Endothelial cell of umbilical vein (primary cell): Measurements from ENCODE around the gene PHOX2B. TPM values are rescaled to one million over a fixed set of nuclear protein-coding genes. Genes with fewer than 3 reads are reported as not detected.

Experiments
- BruUV-seq: library from RNA; stranded (reverse); fragments of 400-500 nt; replicated peaks from 2 replicates; lab custom pipeline; 2021; lab: Mats Ljungman, UMichigan
- CTCF ChIA-PET: fragments of 300-600, 350-600 bp; sonication (Branson Sonifier 250); formaldehyde crosslinking; loops from one replicate; lab custom pipeline; 2021; ENCODE audit warnings: antibody characterized with exemption, inconsistent platforms; lab: Charles Lee
- POLR2A ChIA-PET: fragments of 300-600, 350-600 bp; sonication (Branson Sonifier 250); formaldehyde crosslinking; loops from one replicate; lab custom pipeline; 2021; ENCODE audit warnings: antibody characterized with exemption, inconsistent platforms; lab: Charles Lee
- DNase-seq: peaks from one replicate; pipeline ENCODE4 v3.0.0-alpha.2; 2011; ENCODE audit warnings: low read depth, low spot score
- FAIRE-seq: peaks from 2 replicates; lab custom pipeline; 2011; peaks lifted over from hg19 to GRCh38; lab: Jason Lieb, UNC
- H2AFZ ChIP-seq: 2 replicates; pipeline ENCODE4 v1.6.0; 2012; ENCODE audit warnings: low read depth, low read length, control low read depth, inconsistent platforms
- H3K27ac ChIP-seq: 2 replicates; pipeline ENCODE4 v1.5.1; 2011; ENCODE audit warnings: low read depth, mild to moderate bottlenecking, control low read depth, low read length, moderate library complexity; ENCODE audit not compliant: insufficient read depth
- H3K27me3 ChIP-seq, 2 experiments: 2 replicates each; pipeline versions ENCODE4 v1.6.0 to v1.6.1; 2011; ENCODE audit warnings: low read length in 2 of 2, mixed read lengths in 1 of 2; ENCODE audit not compliant: control insufficient read depth in 2 of 2, insufficient read depth in 2 of 2
- H3K36me3 ChIP-seq, 2 experiments: 2 replicates in 1 of 2; 3 replicates in 1 of 2; pipeline ENCODE4 v1.5.1; 2011; ENCODE audit warnings: low read length in 2 of 2, mild to moderate bottlenecking in 1 of 2, moderate library complexity in 1 of 2; ENCODE audit not compliant: control insufficient read depth in 2 of 2, insufficient read depth in 2 of 2; ENCODE audit errors: extremely low read depth in 1 of 2
- H3K4me1 ChIP-seq: 3 replicates; pipeline ENCODE4 v1.5.1; 2011; ENCODE audit warnings: mild to moderate bottlenecking, low read length; ENCODE audit not compliant: control insufficient read depth, insufficient read depth; ENCODE audit errors: extremely low read depth
- H3K4me2 ChIP-seq: 2 replicates; pipeline ENCODE4 v1.6.1; 2011; ENCODE audit warnings: low read length, control low read depth, mixed read lengths; ENCODE audit not compliant: insufficient read depth
- H3K4me3 ChIP-seq, 3 experiments: fragments of 200-600 bp in 1 of 3; sonication (generic), shearing (Covaris generic) in 1 of 3; replicated peaks in 1 of 3; 2 replicates each; pipeline ENCODE4 v1.5.1; 2011 to 2016; ENCODE audit warnings: control low read depth in 3 of 3, low read length in 3 of 3, mild to moderate bottlenecking in 2 of 3, inconsistent platforms in 1 of 3, low read depth in 1 of 3, moderate library complexity in 1 of 3; ENCODE audit not compliant: insufficient read depth in 1 of 3
- H3K79me2 ChIP-seq: 2 replicates; pipeline ENCODE4 v1.6.0; 2012; ENCODE audit warnings: low read length, inconsistent platforms; ENCODE audit not compliant: control insufficient read depth, insufficient read depth
- H3K9ac ChIP-seq: replicated peaks from 2 replicates; pipeline ENCODE3; 2011; ENCODE audit warnings: low read length, control low read depth; ENCODE audit not compliant: insufficient read depth; ENCODE audit errors: extremely low read depth
- H3K9me1 ChIP-seq: replicated peaks from 3 replicates; pipeline ENCODE4 v1.6.0; 2011; ENCODE audit warnings: mild to moderate bottlenecking, low read length; ENCODE audit not compliant: control insufficient read depth, insufficient read depth; ENCODE audit errors: extremely low read depth
- H3K9me3 ChIP-seq: replicated peaks from 2 replicates; pipeline ENCODE4 v1.5.1; 2012; ENCODE audit warnings: low read length, inconsistent platforms; ENCODE audit not compliant: control insufficient read depth, insufficient read depth
- H4K20me1 ChIP-seq: replicated peaks from 2 replicates; pipeline ENCODE3; 2011; ENCODE audit warnings: mild to moderate bottlenecking, low read length; ENCODE audit not compliant: control insufficient read depth, insufficient read depth; ENCODE audit errors: extremely low read depth
- EZH2 ChIP-seq: IDR thresholded peaks from 2 replicates; pipeline ENCODE4 v1.6.1; 2012; ENCODE audit warnings: borderline replicate concordance, low read depth, mild to moderate bottlenecking, moderate library complexity, low read length, inconsistent platforms; ENCODE audit not compliant: severe bottlenecking
- GATA2 ChIP-seq: IDR thresholded peaks from 2 replicates; pipeline ENCODE4 v1.7.0; 2011; ENCODE audit warnings: low read depth, mild to moderate bottlenecking, moderate library complexity, mixed read lengths, low read length; ENCODE audit not compliant: insufficient read length, insufficient read depth
- JUN ChIP-seq: IDR thresholded peaks from 2 replicates; pipeline ENCODE4 v1.6.1; 2011; ENCODE audit warnings: borderline replicate concordance, low read depth; ENCODE audit not compliant: insufficient read length, insufficient read depth
- POLR2A ChIP-seq: IDR thresholded peaks from 2 replicates; pipeline ENCODE4 v1.6.1; 2012; ENCODE audit warnings: low read depth, mild to moderate bottlenecking, control low read depth, low read length
- dilution Hi-C: fragments of 300-500 bp; cut with MboI; formaldehyde crosslinking; loops from one replicate; pipeline ENCODE4 v1.15.0; 2019; ENCODE audit warnings: low sequenced_read_pairs; ENCODE audit not compliant: extremely low pct_ligation_motif_present
- intact Hi-C: fragments of 100-400 bp; cut with micrococcal nuclease; formaldehyde crosslinking; loops from one replicate; pipeline ENCODE4 v1.10.0; 2022
- polyA plus RNA-seq, 4 experiments: library from polyadenylated mRNA; depleted of rRNA in 3 of 4; stranded (reverse) in 3 of 4; unstranded in 1 of 4; fragments of >200 nt; gene quantifications; 2 replicates each; pipeline versions ENCODE4 v1.2.1 to v1.2.3, GENCODE V29; 2011 to 2012; ENCODE audit warnings: missing spikeins in 1 of 4
- small RNA-seq: library from RNA; depleted of rRNA; stranded (forward); fragments of <200 nt; gene quantifications from one replicate; pipeline ENCODE3, GENCODE V24; 2012; ENCODE audit warnings: low replicate concordance, low read depth; ENCODE audit not compliant: insufficient read depth, insufficient read length
- total RNA-seq: library from RNA; stranded (reverse); gene quantifications from 2 replicates; pipeline ENCODE4 v1.2.3, GENCODE V29; 2021

The PHOX2B gene
- total and polyA plus RNA-seq, 2 donors (not counting 3 experiments of a cell fraction or from before 2014, with no cell fraction given), result not detected

DNA sequence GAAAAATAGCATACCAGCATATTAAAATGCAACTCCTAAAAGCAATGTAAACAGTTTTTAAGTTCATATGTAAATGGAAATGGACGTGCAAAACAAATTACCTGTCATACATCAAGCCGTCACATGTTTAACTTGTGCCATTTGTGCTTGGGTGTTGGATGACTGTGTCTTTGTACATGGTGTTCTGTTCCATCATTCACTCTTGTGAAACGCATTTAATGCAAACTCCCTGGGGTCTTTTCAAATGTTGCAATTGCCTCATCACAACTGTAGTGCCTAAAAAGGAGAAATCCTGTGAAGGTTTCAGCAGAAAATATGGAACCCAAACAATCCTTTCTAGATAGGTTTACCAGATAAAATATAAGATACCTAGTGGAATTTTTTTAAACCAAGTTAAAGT is 52.4 kb downstream of the PHOX2B start:
- no peak overlapping the region for H3K9ac ChIP-seq
- H4K20me1 ChIP-seq, result no peaks in the 10 kb centered on the region
- no peak for TF ChIP-seq GATA2
- TF ChIP-seq EZH2, result no peak
- TF ChIP-seq POLR2A, result no peak
- TF ChIP-seq JUN, result no peak
- no peaks in the 10 kb centered on the region for H3K79me2 ChIP-seq
- H3K9me1 ChIP-seq, result no peaks in the 10 kb centered on the region
- H2AFZ ChIP-seq, result no peak overlapping the region
- H3K4me3 ChIP-seq, result no peak overlapping the region
- ChIA-PET POLR2A (no interaction called here), CTCF (no interaction called here)
- H3K9me3 ChIP-seq, result no peaks in the 10 kb centered on the region
- peaks cover 8 to 10% of the 10 kb centered on the region in 2 experiments for H3K27me3 ChIP-seq
- H3K4me1 ChIP-seq, result no peaks in the 10 kb centered on the region
- H3K36me3 ChIP-seq, result peaks cover 0 to 2% of the 10 kb centered on the region in 2 experiments
- dilution Hi-C loops (no loop called here), intact Hi-C loops (no loop called here)
- BruUV-seq, result no TSS peak
- no peak overlapping the region for H3K27ac ChIP-seq
- no peak overlapping the region for H3K4me2 ChIP-seq
- FAIRE-seq (no peak), DNase-seq (no peak)

Small RNA genes lying within 50 kb of the gene (small RNA-seq; reads per million reads assigned to genes)
- gene RNU1-49P, result not detected

Other genes starting within 250 kb of the PHOX2B start
- gene LIMCH1, start 210.6 kb downstream of the PHOX2B start, total RNA-seq, result 18.6 and 32.8 TPM in 2 replicates
- gene LIMCH1, start 210.6 kb downstream of the PHOX2B start, polyA plus RNA-seq, result 10.0 and 14.3 TPM in 2 replicates
- 58.5 and 60.1 TPM in 2 replicates for gene TMEM33, start 186.7 kb upstream of the PHOX2B start, total RNA-seq
- 52.5 and 52.9 TPM in 2 replicates for gene TMEM33, start 186.7 kb upstream of the PHOX2B start, polyA plus RNA-seq
- 0.15 and 0.16 TPM in 2 replicates for gene DCAF4L1, start 233.0 kb upstream of the PHOX2B start, total RNA-seq
- 0.06 TPM in 2 replicates for gene DCAF4L1, start 233.0 kb upstream of the PHOX2B start, polyA plus RNA-seq
- gene SLC30A9, start 241.8 kb upstream of the PHOX2B start, total RNA-seq, result 40.6 and 44.4 TPM in 2 replicates
- gene SLC30A9, start 241.8 kb upstream of the PHOX2B start, polyA plus RNA-seq, result 20.2 and 24.5 TPM in 2 replicates